ENCODE results near the gene C9orf85.

DNA sequence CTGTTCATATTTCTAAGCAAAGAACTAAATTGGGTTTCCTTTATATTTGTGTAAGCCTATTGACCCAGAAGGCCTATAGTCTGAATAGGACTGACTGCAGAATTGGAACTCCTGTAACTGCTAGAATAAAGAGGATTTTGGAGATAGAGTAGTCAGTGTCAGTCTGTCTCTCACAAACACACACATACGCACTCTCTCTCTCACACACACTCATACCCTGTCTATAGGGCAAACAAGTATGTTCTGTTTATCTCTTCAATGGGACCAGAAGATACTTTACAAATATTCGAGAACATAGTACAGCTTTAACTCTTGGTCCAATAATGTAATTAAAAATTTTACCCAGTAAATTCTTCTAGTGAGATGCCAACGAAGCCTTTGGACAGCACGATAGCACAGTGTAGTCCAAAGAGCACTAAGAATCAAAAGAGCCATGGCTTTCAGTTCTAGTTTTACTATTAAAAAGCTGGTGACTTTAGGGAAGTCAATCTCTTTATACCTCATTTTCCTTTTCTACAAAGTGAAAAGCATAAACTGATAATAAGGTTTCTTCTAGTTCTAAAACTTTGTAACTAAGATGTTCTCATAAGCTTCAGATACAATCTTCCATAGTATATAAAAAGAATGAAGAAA lies 19.8 kb upstream of the C9orf85 start:
- TF ChIP-seq YY1 (IDR thresholded peaks at IDR 0.05; ENCODE audit: insufficient read depth, insufficient read length) (no peak), ZNF274 (IDR thresholded peaks at IDR 0.05; ENCODE audit: low read depth, low read length) (no peak), SUZ12 (IDR thresholded peaks at IDR 0.05; ENCODE audit: extremely low read depth, insufficient read depth, insufficient read length) (no peak)
